ENCODE measurements around the gene SLC12A1. TPM values are rescaled to one million over a fixed set of nuclear protein-coding genes. Genes with fewer than 3 reads are reported as not detected.

SLC12A1 gene
- total and polyA plus RNA-seq, 2 experiments from 2014 or later: 0.57 to 0.59 TPM

- H3K4me3 ChIP-seq: no peak overlapping the region
- no peak for DNase-seq (ENCODE audit: low spot score)
- Mint-ChIP-seq H3K9me3 (no peaks in the 10 kb centered on the region), H3K4me1 (peaks cover 33% of the 10 kb centered on the region), H3K36me3 (ENCODE audit: low read depth) (no peaks in the 10 kb centered on the region), H3K27ac (no peak overlapping the region), H3K27me3 (ENCODE audit: insufficient read depth, low read depth, poor library complexity) (no peaks in the 10 kb centered on the region), H3K4me3 (no peak overlapping the region)
- TF ChIP-seq EZH2 (IDR thresholded peaks at IDR 0.05; ENCODE audit: low read depth, unreplicated experiment) (no peak), EZH2phosphoT487 (IDR thresholded peaks at IDR 0.05; ENCODE audit: unreplicated experiment) (no peak), POLR2AphosphoS5 (IDR thresholded peaks at IDR 0.05; ENCODE audit: low read depth) (no peak), CREB1 (CRISPR knock-in tag; IDR thresholded peaks at IDR 0.05; ENCODE audit: low read depth) (no peak), STAT1 (IDR thresholded peaks at IDR 0.05; ENCODE audit: unreplicated experiment) (no peak), ETS1 (IDR thresholded peaks at IDR 0.05) (no peak), ZNF462 (CRISPR knock-in tag; IDR thresholded peaks at IDR 0.05) (no peak), REST (IDR thresholded peaks at IDR 0.05; ENCODE audit: unreplicated experiment) (no peak), ZNF331 (CRISPR knock-in tag; IDR thresholded peaks at IDR 0.05; ENCODE audit: low read depth) (no peak), ZNF114 (CRISPR knock-in tag; IDR thresholded peaks at IDR 0.05) (no peak)
- no peaks in the 10 kb centered on the region for H3K36me3 ChIP-seq (ENCODE audit: insufficient read depth)
- no peaks in the 10 kb centered on the region for H3K79me2 ChIP-seq (replicated peaks; ENCODE audit: insufficient read depth)
- peak overlapping the region; percentile 68; the same call in 1 of the 2 replicates for H2AFZ ChIP-seq
- no peak overlapping the region for H3K4me2 ChIP-seq
- no peaks in the 10 kb centered on the region for H3K27me3 ChIP-seq (ENCODE audit: insufficient read depth)
- no peak overlapping the region for H3K27ac ChIP-seq (ENCODE audit: low read depth)
- no peaks in the 10 kb centered on the region for H4K20me1 ChIP-seq (replicated peaks; ENCODE audit: insufficient read depth)
- H3F3A ChIP-seq (replicated peaks; ENCODE audit: low read depth): no peaks in the 10 kb centered on the region
- peaks cover 39% of the 10 kb centered on the region for H3K4me1 ChIP-seq (ENCODE audit: insufficient read depth)
- H3K9me2 ChIP-seq (ENCODE audit: insufficient read depth): peaks cover 16% of the 10 kb centered on the region
- ATAC-seq: no peak
Observed at GRCh38 chr15:48278666-48279065, 72.6 kb downstream of the SLC12A1 start.

All from GM23338 (cell line).